NCI-H510A treated with DMSO at 0.1 percent for 48 hours (cell line): ENCODE measurements around the gene KCTD17.
A peak's percentile ranks its signal among the peaks of the same experiment; 100 is the strongest.

Experiments used
- DNase-seq: peaks from one replicate; lab custom pipeline; 2025; lab: John Stamatoyannopoulos, UW

KCTD17 gene

GRCh38 chr22:37020192-37020479, 31.4 kb upstream of the KCTD17 start:
- DNase-seq = peak; percentile 15

DNA sequence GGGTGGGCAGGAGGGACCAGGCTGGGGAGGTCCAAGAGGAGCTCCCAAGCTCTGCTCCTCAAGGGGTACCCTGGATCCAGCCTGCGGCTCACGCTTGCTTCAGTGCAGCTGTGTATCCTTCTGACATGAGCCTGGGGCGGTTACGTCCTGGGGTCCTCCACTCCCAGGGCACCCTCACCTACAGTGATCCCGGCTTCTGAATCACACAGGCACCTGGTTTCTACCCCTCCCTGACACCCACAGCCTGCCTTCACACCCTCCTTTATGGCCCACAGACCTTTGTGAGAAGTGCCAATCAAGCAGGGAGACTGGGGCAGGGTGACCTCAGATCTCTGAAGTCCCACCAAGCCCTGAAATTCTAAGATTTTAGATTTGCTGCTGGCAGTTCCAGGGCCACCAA, 30.5 kb upstream of the KCTD17 start:
- no peak for DNase-seq

DNA sequence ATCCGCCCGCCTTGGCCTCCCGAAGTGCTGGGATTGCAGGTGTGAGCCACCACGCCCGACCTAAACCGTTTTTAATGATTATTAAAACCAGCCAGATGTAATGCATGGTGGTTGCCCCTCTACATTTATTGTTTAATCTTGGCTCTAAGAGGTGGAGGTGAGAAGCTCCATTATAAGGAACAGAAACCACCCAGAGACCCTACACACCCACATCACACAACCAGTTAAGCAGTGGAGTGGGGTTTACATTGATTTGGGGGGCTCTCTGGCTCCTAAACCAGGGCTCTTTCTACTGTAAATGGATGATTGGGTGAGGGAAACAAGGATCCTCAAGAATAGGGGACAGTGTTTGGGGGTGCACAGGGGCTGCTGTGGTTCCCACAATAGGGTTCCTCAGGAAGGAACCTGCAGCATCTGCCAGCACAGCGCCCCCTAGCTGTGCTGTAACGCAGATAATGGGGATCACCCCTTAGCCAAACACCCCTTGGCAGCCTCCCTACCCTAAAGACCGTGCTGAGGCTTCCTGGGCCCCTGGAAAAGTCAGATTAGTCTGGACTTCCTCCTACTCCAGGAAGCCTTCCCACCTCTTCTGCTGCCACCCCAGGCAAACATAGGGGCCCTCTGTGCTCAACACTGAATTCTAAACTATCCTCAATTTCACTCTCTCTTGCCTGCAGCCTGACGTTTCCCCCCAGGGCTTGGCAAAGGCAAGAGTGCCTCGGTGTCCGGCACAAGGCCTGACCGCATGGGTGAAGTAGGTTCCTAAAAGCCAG, 29.6 kb upstream of the KCTD17 start:
- DNase-seq = no peak

DNA sequence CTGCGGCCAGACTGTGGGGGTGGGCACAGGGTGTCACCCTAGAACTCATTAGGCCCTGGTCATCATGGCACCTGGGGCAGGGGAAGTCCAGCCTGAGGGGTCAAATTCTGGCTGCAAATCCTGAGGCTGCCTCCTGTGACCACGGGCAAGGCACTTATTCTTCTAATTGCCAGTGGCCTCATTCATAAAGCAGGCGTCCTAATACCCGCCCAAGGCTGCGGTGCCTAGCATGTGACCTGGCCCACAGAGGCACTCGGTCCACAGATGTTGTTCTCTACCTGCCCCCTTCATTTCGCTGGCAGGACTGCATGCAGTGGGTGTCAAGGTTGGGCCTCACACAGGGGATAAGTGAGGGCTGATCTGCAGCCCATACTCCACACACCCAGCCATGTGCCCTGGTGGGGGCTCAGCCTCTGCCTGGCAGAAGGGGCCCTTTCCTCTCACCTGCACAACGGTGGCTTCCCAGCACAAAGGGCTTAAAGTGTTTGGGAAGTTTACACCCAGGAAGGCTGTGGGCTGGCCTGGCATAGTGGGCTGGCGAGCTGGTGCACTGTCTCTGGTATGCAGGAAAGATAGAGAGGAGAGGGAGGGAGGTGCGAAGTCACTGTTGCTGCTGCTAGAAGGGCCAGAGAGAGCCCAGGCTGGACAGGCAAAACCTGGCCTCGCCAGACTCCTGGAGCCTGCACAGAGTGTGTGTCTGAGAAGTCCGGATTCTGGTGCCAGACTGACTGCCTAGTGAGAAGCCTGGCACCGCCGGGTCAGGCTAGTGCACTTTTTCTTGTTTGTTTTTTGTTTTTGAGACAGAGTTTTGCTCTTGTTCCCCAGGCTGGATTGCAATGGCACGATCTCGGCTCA, 28.8 kb upstream of the KCTD17 start:
- DNase-seq = no peak

GRCh38 chr22:37023743-37024338, 27.7 kb upstream of the KCTD17 start:
- DNase-seq = no peak

- no peak for DNase-seq
Observed at GRCh38 chr22:37024339-37025157, 27.0 kb upstream of the KCTD17 start.

- no peak for DNase-seq
Observed at GRCh38 chr22:37025500-37026070, 26.0 kb upstream of the KCTD17 start.

GRCh38 chr22:37026325-37026724, 25.2 kb upstream of the KCTD17 start:
- no peak for DNase-seq

- no peak for DNase-seq
Observed at GRCh38 chr22:37027556-37027955, 24.0 kb upstream of the KCTD17 start.

DNA sequence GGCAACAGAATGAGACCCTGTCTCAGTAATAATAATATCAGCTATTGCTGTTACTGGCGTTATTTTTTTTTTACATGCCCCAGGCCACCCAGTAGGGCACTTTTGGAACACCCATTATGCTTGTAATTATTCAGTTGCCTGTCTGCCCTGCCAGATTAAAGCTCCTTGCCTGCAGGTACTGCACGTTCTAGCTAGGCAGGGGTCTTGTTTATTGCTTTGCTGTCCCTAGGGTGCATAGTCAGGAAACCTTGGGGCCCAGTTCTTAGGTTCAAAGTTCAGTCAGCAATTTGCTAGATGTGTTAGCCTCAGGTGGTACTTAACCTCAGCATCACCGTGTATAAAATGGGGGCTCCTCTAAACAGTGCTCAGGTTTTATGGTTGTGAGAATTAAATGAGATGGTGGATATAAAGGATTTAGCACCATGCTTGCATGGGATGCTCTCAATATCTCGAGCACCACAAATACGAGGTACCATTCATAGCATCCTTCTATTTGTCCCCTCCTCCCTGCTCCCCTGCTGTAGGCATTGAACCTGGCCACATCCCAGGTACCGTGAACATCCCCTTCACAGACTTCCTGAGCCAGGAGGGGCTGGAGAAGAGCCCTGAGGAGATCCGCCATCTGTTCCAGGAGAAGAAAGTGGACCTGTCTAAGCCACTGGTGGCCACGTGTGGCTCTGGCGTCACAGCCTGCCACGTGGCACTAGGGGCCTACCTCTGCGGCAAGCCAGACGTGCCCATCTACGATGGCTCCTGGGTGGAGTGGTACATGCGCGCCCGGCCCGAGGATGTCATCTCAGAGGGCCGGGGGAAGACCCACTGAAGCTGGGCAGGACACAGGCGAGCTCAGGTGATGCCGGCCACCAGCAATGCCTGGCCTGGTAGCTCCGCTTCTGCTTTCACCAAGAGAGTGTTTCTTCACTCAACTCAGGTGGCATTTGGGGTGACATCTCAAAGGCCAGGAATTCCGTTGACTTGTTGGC, 22.6 kb upstream of the KCTD17 start:
- no peak for DNase-seq

- DNase-seq = no peak
Observed at GRCh38 chr22:37030560-37031281, 20.8 kb upstream of the KCTD17 start.

DNA sequence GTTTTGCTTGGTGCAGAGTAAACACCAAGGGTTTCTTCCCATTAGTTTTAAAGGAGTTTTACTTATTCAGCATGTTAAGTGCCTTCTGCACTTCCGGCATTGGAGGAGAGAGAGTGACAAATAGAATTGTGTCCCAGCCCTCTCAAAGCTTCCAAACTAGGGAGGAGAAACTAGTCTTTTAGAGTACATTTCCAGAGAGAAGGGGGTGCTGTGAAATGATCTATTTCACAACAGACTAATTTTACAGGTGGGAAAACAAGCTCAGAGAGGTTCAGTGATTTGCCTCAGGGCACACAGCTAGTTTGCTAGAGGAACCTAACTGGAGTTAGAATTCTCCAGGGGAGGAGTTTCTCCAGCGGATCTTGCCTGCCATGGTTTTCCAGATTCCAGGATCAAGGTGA, 19.4 kb upstream of the KCTD17 start:
- DNase-seq = no peak

DNA sequence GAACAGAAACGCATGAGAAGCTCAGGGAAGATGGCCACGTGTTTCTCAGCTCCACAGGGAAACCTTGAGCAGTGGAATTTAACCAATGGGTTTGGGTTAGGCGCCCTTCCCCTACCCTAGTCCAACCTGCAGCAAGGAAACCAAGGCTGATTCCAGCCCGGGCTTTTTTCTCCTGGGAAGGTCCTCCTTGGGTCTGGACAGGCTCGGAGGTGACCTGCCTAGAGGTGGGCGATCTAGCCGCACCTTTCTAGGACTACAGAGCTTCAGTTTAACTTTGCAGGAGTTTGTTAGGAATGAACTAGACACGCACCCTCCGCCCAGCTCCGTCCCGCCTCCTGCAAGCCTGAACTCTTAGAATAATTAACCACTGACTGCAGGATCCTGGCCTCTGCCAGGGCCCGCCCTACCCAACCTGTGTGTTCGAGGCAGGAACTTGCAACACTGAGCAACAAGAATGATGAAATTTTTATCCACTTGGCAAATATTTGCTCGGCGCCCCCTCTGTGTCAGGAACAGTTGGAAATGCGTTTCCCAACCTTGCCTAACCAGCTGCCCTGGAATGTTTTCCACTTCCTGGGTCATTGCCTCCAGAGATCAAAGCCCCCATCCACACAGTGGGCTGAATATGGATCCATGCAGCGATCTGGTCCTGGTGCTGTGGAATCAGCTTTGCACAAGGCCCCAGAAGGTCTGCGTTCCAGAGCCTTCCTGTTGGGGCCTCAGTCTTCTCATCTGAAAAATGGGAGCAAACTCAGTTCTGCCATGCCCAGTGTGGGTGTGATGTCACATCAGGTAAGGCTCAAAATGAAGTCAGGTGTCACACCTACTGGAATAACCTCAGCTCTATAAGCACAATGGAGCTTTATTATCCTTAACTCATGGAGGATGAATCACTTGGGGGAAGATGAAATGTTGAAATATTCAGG, 18.7 kb upstream of the KCTD17 start:
- no peak for DNase-seq

DNA sequence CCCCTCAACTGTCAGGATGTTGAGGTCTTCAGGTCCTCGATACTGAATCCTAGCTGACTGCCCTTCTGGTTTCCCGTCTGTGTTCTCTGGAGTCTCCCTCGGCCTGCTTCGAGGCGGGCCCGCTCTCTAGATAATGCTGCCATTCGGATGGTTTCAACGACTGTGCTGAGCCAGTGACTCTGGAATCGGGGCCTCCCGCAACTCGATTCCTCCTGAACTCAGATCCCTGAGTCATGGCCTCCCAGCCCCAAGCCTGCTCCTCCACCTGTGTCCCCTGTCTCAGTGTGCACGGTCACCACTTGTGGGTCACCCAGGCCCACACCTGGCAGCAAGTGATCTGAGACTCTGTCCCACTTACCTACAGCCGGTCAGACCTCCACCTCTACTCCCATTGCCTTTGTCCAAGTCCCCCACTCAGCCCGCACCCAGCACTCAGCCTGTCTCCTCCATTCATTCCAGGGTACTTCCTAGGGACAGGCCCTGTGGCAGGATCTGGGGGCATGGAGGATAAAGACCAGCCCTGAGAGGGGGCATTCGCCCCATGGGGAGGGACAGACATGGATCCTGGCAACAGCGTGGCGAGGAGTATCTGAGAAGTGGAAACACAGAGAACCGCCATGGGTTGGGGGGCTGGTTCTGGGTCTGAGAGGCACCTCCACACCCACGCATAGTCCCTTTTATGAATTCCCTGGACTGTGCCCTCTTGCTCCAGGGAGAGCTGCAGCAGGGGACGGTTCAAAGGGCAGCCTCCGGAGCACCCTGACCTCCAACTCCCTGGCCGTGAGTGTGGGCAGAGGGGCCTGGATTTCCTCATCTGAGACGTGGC, 17.7 kb upstream of the KCTD17 start:
- DNase-seq = no peak

DNA sequence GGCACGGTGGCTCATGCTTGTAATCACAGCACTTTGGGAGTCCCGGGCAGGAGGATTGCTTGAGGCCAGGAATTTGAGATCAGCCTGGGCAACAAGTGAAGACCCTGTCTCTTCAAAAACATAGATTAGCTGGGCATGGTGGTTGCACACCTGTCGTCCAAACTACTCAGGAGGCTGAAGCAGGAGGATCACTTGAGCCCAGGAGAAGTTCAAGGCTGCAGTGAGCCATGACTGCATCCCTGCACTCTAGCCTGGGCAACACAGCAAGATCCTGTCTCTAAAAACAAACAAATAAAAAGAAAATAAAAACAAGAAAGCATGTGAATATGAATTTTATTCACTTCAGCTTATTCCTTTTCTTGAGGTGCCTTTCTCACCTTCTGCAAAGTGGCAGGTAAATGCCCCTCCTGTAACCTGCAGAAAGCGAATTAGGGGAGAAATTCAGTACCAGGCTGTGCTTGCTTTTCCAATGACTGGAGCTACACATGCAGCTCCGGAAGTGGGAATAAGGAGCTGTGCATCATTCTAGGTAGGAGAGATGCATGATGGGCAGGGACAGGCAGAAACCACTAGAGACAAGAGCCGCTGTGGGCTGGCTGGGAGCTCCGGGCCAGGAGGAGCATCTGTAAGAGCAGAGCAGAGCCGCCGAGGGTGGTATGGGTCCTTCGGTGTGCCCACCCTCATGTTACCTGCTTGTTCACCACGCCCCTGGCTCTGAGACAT, 14.7 kb upstream of the KCTD17 start:
- no peak for DNase-seq

GRCh38 chr22:37037669-37038068, 13.9 kb upstream of the KCTD17 start:
- DNase-seq = no peak

DNA sequence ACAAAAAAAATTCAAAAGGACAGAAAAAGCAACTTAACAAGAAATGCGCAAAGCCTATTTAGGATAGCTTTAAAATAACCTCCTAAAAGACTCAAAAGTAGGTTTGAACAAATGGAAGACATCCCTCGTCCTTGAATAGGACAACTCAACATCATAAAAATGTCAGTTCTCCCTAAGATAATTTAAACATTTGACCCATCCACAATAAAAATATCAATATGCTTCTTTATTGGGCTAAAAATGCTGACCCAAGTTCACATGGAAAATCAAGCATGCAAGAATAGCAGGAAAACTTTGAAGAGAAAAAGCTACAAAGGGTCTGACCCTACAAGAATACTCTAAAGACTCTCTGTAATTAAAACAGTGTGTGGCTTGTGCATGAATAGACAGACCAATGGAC, 12.1 kb upstream of the KCTD17 start:
- DNase-seq = no peak
